ENCODE measurements around the gene SLC45A3. TPM values are rescaled to one million over a fixed set of nuclear protein-coding genes. Genes with fewer than 3 reads are reported as not detected.
"Not testable (repeated sequence)": the region's sequence is repeated elsewhere in the genome, so short reads cannot be mapped to it uniquely, and the experiment has no call there.

Gene SLC45A3
- total RNA-seq, result 10 to 100 TPM in 1 of 3 donors, 1 to 10 TPM in 1, under 1 TPM in 1; 0.31 to 28.8 (median 1.8) TPM
- total RNA-seq (2013), result 3.3 TPM

GRCh38 chr1:205680073-205680851, at the start of gene SLC45A3:
Gene SLC45A3, minus strand, starts transcription at chr1:205680509. Its CDS starts 15,853 bp downstream, at chr1:205664656.
- under 1% methylated on average over 83 of the region's 86 CpGs for WGBS (ENCODE audit: insufficient coverage)
- intact Hi-C loops (cut with micrococcal nuclease), result no loop called here

GRCh38 chr1:205726619-205727125, 46.4 kb upstream of the SLC45A3 start:
- H3K36me3 Mint-ChIP-seq, result no peaks in the 10 kb centered on the region
- H3K4me1 Mint-ChIP-seq, result peaks cover 16 to 34% of the 10 kb centered on the region in 2 donors

More at GRCh38 chr1:205680073-205680851, at the start of gene SLC45A3:
- Mint-ChIP-seq H3K27me3 (ENCODE audit: low read depth in 2 of 2) (peaks cover 11 to 15% of the 10 kb centered on the region in 2 donors), H3K9me3 (no peaks in the 10 kb centered on the region), H3K4me1 (peaks cover 14 to 19% of the 10 kb centered on the region in 2 donors), H3K36me3 (no peaks in the 10 kb centered on the region), H3K27ac (peak within 1 kb of the TSS; percentile 22 to 41), H3K4me3 (peak within 1 kb of the TSS; percentile 90)
- H3K27ac ChIP-seq (ENCODE audit: low read length), result no peak within 1 kb of the TSS
- H3K4me3 ChIP-seq (ENCODE audit: low read length), result peak within 1 kb of the TSS; percentile 17
- ATAC-seq, result peak; percentile 61 to 72 (median 67)
- no peaks in the 10 kb centered on the region for H3K9me3 ChIP-seq (ENCODE audit: control insufficient read depth, insufficient read depth, low read length)
- H3K4me1 ChIP-seq (ENCODE audit: control insufficient read depth, insufficient read depth, low read length), result peaks cover 14% of the 10 kb centered on the region
- H3K36me3 ChIP-seq (ENCODE audit: control insufficient read depth, insufficient read depth, low read length), result no peaks in the 10 kb centered on the region
- DNase-seq, result peak in 1 of 2 donors; percentile 56
- H3K27me3 ChIP-seq (ENCODE audit: control insufficient read depth, insufficient read depth, low read length), result peaks cover 2% of the 10 kb centered on the region
- TF ChIP-seq CTCF (IDR thresholded peaks at IDR 0.05), result no peak

GRCh38 chr1:205725514-205725913, 45.2 kb upstream of the SLC45A3 start:
- intact Hi-C loops (cut with micrococcal nuclease), result no loop called here
- WGBS (ENCODE audit: insufficient coverage), result no CpG with 5 or more reads among the region's 1 CpG
- Histone ChIP-seq H3K36me3 (ENCODE audit: control insufficient read depth, insufficient read depth, low read length) (peaks cover 40% of the 10 kb centered on the region), H3K4me3 (ENCODE audit: low read length) (no peak overlapping the region), H3K9me3 (ENCODE audit: control insufficient read depth, insufficient read depth, low read length) (no peaks in the 10 kb centered on the region), H3K4me1 (ENCODE audit: control insufficient read depth, insufficient read depth, low read length) (no peaks in the 10 kb centered on the region), H3K27ac (ENCODE audit: low read length) (no peak overlapping the region), H3K27me3 (ENCODE audit: control insufficient read depth, insufficient read depth, low read length) (no peaks in the 10 kb centered on the region)
- no peaks in the 10 kb centered on the region for H3K9me3 Mint-ChIP-seq
- peak overlapping the region; percentile 12 to 40 for H3K27ac Mint-ChIP-seq
- ATAC-seq (no peak), DNase-seq (no peak)
- peaks cover 4% of the 10 kb centered on the region for H3K36me3 Mint-ChIP-seq
- no peak for TF ChIP-seq CTCF (IDR thresholded peaks at IDR 0.05)
- peaks cover 6 to 22% of the 10 kb centered on the region in 2 donors for H3K4me1 Mint-ChIP-seq
- no peaks in the 10 kb centered on the region for H3K27me3 Mint-ChIP-seq (ENCODE audit: low read depth in 2 of 2)
- H3K4me3 Mint-ChIP-seq, result no peak overlapping the region

More at GRCh38 chr1:205726619-205727125, 46.4 kb upstream of the SLC45A3 start:
- Mint-ChIP-seq H3K27me3 (ENCODE audit: low read depth in 2 of 2) (no peaks in the 10 kb centered on the region), H3K4me3 (no peak overlapping the region), H3K27ac (peak overlapping the region in 1 of 2 donors; percentile 21), H3K9me3 (no peaks in the 10 kb centered on the region)
- ATAC-seq (no peak), DNase-seq (no peak)
- peaks cover 32% of the 10 kb centered on the region for H3K36me3 ChIP-seq (ENCODE audit: control insufficient read depth, insufficient read depth, low read length)
- intact Hi-C loops (cut with micrococcal nuclease), result no loop called here
- H3K4me3 ChIP-seq (ENCODE audit: low read length), result no peak overlapping the region
- H3K4me1 ChIP-seq (ENCODE audit: control insufficient read depth, insufficient read depth, low read length), result no peaks in the 10 kb centered on the region
- H3K9me3 ChIP-seq (ENCODE audit: control insufficient read depth, insufficient read depth, low read length), result no peaks in the 10 kb centered on the region
- no peaks in the 10 kb centered on the region for H3K27me3 ChIP-seq (ENCODE audit: control insufficient read depth, insufficient read depth, low read length)
- WGBS (ENCODE audit: insufficient coverage), result 98% methylated on average over 3 of the region's 4 CpGs
- no peak for TF ChIP-seq CTCF (IDR thresholded peaks at IDR 0.05)
- no peak overlapping the region for H3K27ac ChIP-seq (ENCODE audit: low read length)

GRCh38 chr1:205720740-205721139, 40.4 kb upstream of the SLC45A3 start:
- H3K4me3 Mint-ChIP-seq; DNase-seq; H3K9me3 ChIP-seq (ENCODE audit: control insufficient read depth, insufficient read depth, low read length); H3K27me3 ChIP-seq (ENCODE audit: control insufficient read depth, insufficient read depth, low read length); ATAC-seq; H3K4me1 ChIP-seq (ENCODE audit: control insufficient read depth, insufficient read depth, low read length); H3K27ac Mint-ChIP-seq; H3K27me3 Mint-ChIP-seq (ENCODE audit: low read depth in 2 of 2); H3K27ac ChIP-seq (ENCODE audit: low read length); intact Hi-C loops (cut with micrococcal nuclease); H3K4me3 ChIP-seq (ENCODE audit: low read length); H3K9me3 Mint-ChIP-seq: not testable (repeated sequence)
- peaks cover 39% of the 10 kb centered on the region for H3K36me3 Mint-ChIP-seq
- H3K36me3 ChIP-seq (ENCODE audit: control insufficient read depth, insufficient read depth, low read length), result peaks cover 66% of the 10 kb centered on the region
- WGBS (ENCODE audit: insufficient coverage), result 100% methylated on average over 2 of the region's 2 CpGs
- H3K4me1 Mint-ChIP-seq, result peaks cover 0 to 20% of the 10 kb centered on the region in 2 donors
